Non-pigmented ciliary epithelial cell (primary cell): ENCODE data around the gene C1QL4.
"Not testable (repeated sequence)": the region's sequence is repeated elsewhere in the genome, so short reads cannot be mapped to it uniquely, and the experiment has no call there.

Experiments used
- DNase-seq: peaks from one replicate; pipeline ENCODE4 v3.0.0-alpha.2; 2010; ENCODE audit warnings: low read depth

Gene C1QL4

DNA sequence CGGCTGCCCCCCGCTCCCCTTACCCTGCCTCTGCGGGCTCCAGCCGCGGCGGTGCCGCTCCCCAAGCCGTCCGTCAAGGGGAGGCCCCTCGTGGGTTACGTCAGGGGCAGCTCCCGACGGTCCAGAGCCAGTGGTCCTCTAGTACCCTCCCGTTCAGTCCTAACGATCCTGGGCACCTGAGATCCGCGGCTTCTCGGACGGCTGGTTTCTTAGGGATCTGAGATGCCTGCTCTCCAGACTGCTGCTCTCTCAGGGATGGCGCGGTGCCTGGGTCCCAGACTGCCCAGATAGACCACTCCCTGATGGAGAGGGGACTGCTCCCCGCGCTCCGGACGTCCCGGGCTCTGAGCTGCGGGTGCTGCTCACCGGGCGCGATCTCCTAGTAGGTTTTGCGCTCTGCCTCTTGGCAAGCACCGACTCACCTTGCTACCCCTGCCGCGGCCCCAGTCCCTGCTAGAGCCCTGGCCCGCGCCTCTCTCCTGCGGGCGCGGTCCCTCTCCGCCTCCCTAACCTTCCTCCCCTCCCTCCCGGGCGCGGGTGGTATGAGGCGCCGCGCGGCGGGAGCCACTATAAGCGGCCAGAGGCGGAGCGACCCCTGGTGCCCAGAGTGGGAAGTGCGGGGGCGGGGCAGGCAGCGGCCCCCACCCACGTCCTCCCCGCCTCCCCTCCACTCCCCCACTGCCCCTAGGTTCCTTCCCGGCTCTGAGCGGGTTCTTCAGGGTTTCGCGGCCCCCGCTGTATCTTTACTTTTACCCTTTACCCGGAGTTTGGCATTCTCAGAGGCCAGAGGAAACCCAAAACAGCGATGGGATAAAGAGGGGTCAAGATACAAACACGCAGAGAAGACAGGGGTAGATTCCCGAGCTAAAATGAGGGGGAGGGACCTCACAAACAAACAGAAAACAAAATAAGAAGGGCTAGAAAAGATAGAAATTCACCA, at the start of gene C1QL4:
Gene C1QL4, minus strand, starts transcription at position 544 of the 940 bp plus-strand sequence. CDS start 711 bp downstream, outside the sequence.
- DNase-seq = no peak

DNA sequence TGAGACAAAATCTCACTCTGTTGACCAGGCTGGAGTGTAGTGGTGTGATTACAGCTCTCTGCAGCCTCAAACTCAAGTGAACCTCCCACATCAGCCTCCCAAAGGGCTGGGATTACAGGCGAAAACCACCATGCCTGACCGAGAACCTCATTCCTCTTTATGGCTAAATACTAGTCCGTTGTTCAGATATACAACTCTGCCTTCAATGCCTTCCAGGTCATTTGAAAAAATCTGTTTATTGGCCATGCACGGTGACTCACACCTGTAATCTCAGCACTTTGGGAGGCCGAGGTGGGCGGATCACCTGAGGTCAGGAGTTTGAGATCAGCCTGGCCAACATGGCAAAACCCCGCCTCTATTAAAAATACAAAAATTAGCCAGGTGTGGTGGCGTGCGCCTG, 43.2 kb upstream of the C1QL4 start:
- DNase-seq = not testable (repeated sequence)

DNA sequence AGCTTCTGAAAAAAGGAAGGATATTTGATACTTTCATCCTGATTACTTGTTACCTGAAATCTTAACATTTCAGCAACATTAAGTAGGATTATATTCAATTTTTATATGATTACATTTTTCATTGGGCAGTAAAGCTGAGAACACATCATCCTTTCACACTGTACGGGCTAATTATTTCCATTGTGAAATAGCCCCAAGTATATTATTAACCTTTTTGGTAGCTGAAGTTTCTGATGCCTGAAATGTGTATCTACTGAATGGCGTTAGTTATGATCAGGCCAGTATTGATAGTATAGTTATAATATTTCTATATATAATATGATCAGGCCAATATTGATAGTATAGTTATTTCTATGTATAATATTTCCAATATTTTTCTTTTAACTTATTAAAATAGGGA, 40.4 kb upstream of the C1QL4 start:
- no peak for DNase-seq

GRCh38 chr12:49375406-49375805, 38.4 kb upstream of the C1QL4 start:
- no peak for DNase-seq

DNA sequence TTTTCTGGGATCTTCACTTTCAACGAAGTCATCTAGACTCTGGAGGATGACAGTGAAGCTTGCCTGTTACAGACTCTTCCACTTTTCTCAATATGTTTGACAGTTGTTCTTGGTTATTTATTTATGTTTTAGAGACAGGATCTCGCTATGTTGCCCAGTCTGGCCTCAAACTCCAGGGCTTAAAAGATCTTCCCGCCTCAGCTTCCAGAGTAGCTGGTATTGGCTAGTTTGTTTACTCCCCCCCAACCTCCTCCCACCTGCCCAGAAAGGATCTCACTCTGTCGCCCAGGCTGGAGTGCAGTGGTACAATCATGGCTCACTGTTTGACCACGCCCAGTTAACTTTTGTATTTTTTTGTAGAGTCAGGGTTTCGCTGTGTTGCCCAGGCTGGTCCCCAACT, 33.6 kb upstream of the C1QL4 start:
- no peak for DNase-seq

DNA sequence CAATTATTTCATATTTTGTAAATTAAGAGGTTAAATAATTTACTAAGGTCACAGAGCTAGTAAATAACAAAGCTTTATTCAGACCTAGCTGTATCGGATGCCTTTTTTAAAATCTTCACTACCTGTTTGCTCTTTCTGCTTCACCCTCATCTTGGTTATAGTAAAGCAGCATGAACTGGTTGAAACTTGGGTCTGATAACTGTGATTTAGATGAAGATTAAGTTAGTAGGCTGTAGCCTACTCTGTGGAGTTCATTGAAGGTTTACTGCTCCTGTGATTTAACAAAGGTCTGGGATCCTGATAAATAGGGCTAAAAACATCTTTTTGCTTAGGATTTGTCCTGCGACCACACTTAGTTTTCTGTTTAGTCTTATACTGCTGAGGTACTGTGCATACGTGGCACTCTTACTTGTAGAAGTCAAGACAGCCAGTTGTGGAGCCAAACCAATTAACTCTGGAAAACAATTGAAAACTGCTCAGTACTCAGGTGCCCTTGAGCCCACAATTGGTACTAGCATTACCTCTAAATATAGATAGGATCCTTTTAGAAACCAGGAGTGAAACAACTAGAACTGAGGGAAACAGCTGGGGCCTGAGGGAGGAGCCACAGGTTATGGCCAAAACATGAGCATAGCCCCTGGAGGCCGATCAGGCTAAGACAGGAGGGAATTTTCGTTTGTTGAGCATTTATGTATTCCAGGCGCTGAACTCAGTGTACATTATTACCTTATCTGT, 32.6 kb upstream of the C1QL4 start:
- DNase-seq = no peak

DNA sequence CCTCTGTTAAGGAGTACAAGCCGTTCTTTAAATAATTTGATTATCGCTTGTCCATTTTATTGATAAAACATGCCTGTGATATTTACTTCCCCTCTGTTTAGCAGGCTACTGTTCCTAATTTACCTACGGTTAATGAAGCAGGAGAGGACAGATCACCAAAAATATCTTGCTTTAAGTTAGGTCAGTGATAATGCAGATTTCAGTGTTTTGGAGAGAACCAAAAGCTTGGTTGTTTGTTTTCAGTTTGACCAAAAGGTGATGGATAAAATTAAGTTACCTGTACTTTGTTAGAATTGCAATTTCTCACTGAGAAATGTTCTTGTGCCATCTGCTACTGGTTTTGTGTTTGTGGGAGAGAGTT, 31.2 kb upstream of the C1QL4 start:
- DNase-seq = no peak

- DNase-seq = no peak
These were observed 30.6 kb upstream of the C1QL4 start, which contains the start of gene SPATS2 for GRCh38 chr12:49367381-49368239. Gene SPATS2 (plus strand): TSS chr12:49367462. CDS start chr12:49461013, 93,551 bp downstream.

- DNase-seq = peak; percentile 63
These were observed 29.8 kb upstream of the C1QL4 start for GRCh38 chr12:49366652-49367380.

GRCh38 chr12:49366096-49366651, 29.2 kb upstream of the C1QL4 start:
- no peak for DNase-seq

DNA sequence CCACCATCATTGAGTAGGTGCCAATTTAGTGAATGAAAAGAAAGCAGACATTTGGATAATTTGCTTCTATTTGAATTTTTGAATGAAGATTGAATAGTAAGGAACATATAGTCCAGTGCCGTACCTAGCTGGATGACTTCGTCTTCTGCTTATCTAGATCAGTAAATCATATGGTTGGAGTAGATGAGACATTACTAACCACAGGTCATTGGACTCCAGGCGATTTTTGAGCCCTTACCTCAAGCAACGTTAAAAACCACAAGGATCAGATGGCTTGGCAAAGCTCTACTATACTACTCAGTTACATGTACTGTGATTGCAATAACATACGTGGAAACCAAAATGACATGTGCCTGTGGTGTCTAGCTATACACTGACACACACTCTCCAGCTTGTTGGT, 28.6 kb upstream of the C1QL4 start:
- DNase-seq = peak; percentile 90

DNA sequence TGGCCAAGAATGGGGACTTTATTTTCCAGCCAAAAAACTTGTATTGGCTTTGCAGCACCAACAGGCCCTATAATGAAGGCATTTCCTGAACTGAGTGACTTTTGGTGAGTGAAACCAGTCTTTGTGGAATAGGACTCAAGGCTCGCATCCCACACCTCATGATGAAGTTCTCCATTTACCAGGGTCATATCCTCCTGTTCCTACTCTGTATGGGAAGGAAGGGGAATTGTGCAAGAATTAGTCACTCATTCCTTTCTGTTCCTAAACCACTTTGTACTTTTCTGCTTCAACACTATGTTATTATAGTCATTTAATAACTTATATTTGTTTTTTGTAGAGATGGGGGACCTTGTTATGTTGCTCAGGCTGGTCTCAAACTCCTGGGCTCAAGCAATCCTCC, 28.0 kb upstream of the C1QL4 start:
- peak; percentile 63 for DNase-seq

DNA sequence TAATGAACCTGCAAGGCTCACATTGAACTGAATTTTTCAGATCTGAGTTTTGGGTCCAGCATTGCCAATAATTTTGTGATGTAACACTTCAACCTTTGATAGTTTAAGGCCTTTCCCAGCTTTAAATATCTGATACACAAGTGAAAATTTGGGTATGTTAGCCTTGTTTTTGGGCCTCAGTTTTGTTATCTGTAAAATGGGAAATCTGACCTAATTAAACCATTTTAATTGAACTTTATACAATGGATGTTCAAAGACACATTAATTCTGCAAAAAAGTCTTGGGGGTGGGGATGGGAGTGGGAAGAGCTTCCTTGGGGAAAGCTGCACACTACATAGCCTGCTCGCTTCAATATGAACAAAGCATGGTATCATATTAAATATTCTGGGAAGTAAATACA, 25.1 kb upstream of the C1QL4 start:
- DNase-seq = no peak

DNA sequence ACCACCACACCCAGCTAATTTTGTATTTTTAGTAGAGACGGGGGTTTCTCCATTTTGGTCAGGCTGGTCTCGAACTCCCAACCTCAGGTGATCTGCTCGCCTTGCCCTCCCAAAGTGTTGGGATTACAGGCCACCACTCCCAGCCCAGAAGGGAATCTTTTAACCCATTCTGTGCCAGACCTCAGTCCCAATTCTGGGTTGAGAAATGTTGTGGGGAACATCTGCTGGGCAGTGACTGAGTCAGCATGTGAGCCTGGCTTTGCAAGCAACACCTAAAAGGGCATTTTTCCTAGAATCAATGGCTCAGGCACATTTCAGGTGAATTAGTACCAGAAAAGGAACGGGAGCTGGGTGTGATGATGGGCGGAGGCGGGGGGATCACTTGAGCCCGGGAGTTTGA, 22.7 kb upstream of the C1QL4 start:
- DNase-seq = no peak

DNA sequence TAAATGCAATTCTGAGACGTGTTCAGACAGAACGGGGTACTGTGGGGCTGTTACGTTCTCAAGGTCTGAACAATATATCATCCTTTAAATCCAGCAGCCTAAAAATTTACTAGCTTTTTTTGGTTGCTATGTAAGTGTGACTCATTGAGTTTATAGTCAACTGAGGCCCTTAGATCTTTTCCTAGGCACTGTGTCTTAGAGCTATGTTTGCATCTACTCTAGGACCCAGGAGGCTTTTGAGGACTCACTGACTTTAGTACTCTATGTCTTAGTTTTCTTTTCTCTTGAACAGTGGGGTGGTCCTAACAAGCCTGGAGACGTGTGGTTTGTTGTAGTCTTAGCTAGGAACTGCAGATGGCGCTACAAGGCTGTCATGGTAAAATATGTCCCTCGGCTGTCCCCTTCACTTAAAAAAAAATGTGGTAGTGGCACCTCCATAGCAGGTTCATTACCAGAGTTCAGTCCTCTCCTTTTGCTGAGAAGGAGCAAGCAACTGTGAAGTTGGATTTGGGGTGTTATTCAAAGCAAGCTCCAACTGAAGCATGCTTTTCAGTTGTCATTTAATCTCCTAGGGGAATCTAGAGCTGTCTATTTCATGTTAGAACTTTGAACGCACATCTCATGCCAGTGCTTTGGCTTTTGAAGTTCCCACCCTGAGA, 21.6 kb upstream of the C1QL4 start:
- DNase-seq = no peak

- DNase-seq = no peak
These were observed 20.2 kb upstream of the C1QL4 start for GRCh38 chr12:49357103-49357678.

- no peak for DNase-seq
These were observed 18.9 kb upstream of the C1QL4 start for GRCh38 chr12:49355913-49356312.

DNA sequence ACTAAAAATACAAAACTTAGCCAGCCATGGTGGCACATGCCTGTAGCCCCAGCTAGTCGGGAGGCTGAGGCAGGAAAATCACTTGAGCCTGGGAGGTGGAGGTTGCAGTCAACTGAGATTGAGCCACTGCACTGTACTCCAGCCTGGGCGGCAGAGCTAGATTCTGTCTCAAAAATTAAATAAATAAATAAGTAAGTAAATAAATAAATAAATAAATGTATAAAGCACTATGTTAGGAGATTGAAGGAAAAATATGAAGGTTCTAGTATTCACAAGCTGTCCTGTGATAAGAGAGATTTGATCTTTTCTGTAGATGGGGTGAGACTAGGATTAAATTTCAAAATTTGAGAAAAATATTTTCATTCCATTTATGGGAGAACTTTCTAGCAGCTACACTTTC, 15.4 kb upstream of the C1QL4 start:
- no peak for DNase-seq

- no peak for DNase-seq
These were observed 12.3 kb upstream of the C1QL4 start for GRCh38 chr12:49349266-49349665.

- no peak for DNase-seq
These were observed 11.8 kb upstream of the C1QL4 start for GRCh38 chr12:49348781-49349180.
